ENCODE results near the gene MAGOH.
A peak's percentile ranks its signal among the peaks of the same experiment; 100 is the strongest.

MAGOH gene

DNA sequence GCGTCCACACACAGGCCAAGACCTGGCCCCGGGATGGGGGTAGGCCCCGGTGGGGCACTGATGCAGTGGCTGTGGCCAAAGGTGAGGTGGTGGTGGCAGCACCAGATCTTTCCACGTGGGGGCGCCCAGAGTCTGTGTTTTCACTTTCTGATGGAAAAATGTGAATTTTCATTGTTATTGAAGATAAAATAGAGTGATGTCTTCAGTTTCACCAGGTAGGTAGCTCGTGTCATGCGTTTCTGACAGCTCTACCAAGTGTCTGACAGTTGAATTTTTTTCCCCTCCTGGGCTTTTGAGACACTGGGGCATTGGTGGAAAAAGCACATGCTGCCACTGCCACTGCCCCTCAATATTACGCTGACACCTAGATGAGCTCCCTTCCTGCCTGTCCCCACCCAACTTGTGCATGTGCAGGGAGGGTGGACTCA lies 40.0 kb upstream of the MAGOH start:
- TF ChIP-seq, protein P1, sequence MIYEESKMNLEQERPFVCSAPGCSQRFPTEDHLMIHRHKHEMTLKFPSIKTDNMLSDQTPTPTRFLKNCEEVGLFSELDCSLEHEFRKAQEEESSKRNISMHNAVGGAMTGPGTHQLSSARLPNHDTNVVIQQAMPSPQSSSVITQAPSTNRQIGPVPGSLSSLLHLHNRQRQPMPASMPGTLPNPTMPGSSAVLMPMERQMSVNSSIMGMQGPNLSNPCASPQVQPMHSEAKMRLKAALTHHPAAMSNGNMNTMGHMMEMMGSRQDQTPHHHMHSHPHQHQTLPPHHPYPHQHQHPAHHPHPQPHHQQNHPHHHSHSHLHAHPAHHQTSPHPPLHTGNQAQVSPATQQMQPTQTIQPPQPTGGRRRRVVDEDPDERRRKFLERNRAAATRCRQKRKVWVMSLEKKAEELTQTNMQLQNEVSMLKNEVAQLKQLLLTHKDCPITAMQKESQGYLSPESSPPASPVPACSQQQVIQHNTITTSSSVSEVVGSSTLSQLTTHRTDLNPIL (CRISPR knock-in tag; IDR thresholded peaks at IDR 0.05; ENCODE audit: low read depth): no peak
- no peak for TF ChIP-seq OSR1 (CRISPR knock-in tag; IDR thresholded peaks at IDR 0.05)
- TF ChIP-seq ESRRG (CRISPR knock-in tag; IDR thresholded peaks at IDR 0.05): no peak
- no peak for TF ChIP-seq RARB (CRISPR knock-in tag; IDR thresholded peaks at IDR 0.05)
- TF ChIP-seq GLIS3 (CRISPR knock-in tag; IDR thresholded peaks at IDR 0.05): no peak
- TF ChIP-seq ZFP30 (CRISPR knock-in tag; IDR thresholded peaks at IDR 0.05): no peak
- no peak for TF ChIP-seq TSHZ2 (CRISPR knock-in tag; IDR thresholded peaks at IDR 0.05)
- no peak for TF ChIP-seq TOX (CRISPR knock-in tag; IDR thresholded peaks at IDR 0.05; ENCODE audit: borderline replicate concordance)
- no peak for TF ChIP-seq TCF4 (CRISPR knock-in tag; IDR thresholded peaks at IDR 0.05; ENCODE audit: borderline replicate concordance)
- TF ChIP-seq ARNTL (CRISPR knock-in tag; IDR thresholded peaks at IDR 0.05; ENCODE audit: borderline replicate concordance, low read depth): no peak
- no peak for TF ChIP-seq BACH2 (CRISPR knock-in tag; IDR thresholded peaks at IDR 0.05; ENCODE audit: borderline replicate concordance)
- TF ChIP-seq, protein P2, sequence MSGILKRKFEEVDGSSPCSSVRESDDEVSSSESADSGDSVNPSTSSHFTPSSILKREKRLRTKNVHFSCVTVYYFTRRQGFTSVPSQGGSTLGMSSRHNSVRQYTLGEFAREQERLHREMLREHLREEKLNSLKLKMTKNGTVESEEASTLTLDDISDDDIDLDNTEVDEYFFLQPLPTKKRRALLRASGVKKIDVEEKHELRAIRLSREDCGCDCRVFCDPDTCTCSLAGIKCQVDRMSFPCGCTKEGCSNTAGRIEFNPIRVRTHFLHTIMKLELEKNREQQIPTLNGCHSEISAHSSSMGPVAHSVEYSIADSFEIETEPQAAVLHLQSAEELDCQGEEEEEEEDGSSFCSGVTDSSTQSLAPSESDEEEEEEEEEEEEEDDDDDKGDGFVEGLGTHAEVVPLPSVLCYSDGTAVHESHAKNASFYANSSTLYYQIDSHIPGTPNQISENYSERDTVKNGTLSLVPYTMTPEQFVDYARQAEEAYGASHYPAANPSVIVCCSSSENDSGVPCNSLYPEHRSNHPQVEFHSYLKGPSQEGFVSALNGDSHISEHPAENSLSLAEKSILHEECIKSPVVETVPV (CRISPR knock-in tag; IDR thresholded peaks at IDR 0.05): no peak
- no peak for TF ChIP-seq CSDC2 (CRISPR knock-in tag; IDR thresholded peaks at IDR 0.05)
- TF ChIP-seq ZFP3 (CRISPR knock-in tag; IDR thresholded peaks at IDR 0.05): no peak
- no peak for TF ChIP-seq ZNF70 (CRISPR knock-in tag; IDR thresholded peaks at IDR 0.05)
- no peak for TF ChIP-seq ZNF8 (CRISPR knock-in tag; IDR thresholded peaks at IDR 0.05)
- peak; percentile 85 for ATAC-seq

DNA sequence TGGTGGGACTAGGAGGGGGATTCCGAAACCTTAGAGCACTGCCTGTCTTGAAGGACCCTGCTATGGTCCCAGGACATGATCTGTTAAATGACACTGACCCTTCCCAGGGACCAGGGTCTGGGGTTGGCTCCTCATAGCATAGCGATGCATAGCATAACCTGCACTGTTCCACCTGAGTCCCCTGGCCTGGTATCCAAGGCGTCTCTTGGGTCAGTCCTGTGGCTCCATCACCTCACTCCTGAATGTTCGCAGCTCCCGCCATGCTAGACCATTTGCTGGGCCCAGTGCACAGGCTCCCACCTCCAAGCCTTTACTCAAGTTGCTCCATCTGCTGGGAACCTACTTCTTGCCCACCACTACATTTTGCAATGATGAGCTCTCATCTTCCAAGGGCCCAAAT lies 39.0 kb upstream of the MAGOH start:
- no peak for TF ChIP-seq ZFP3 (CRISPR knock-in tag; IDR thresholded peaks at IDR 0.05)
- TF ChIP-seq CSDC2 (CRISPR knock-in tag; IDR thresholded peaks at IDR 0.05): no peak
- no peak for TF ChIP-seq ZNF565 (CRISPR knock-in tag; conservative IDR thresholded peaks at IDR 0.05; ENCODE audit: low read depth)
- no peak for TF ChIP-seq SNAI2 (CRISPR knock-in tag; IDR thresholded peaks at IDR 0.05)
- TF ChIP-seq, protein P3, sequence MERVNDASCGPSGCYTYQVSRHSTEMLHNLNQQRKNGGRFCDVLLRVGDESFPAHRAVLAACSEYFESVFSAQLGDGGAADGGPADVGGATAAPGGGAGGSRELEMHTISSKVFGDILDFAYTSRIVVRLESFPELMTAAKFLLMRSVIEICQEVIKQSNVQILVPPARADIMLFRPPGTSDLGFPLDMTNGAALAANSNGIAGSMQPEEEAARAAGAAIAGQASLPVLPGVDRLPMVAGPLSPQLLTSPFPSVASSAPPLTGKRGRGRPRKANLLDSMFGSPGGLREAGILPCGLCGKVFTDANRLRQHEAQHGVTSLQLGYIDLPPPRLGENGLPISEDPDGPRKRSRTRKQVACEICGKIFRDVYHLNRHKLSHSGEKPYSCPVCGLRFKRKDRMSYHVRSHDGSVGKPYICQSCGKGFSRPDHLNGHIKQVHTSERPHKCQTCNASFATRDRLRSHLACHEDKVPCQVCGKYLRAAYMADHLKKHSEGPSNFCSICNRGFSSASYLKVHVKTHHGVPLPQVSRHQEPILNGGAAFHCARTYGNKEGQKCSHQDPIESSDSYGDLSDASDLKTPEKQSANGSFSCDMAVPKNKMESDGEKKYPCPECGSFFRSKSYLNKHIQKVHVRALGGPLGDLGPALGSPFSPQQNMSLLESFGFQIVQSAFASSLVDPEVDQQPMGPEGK (CRISPR knock-in tag; IDR thresholded peaks at IDR 0.05; ENCODE audit: borderline replicate concordance): no peak
- no peak for TF ChIP-seq ISL1 (CRISPR knock-in tag; IDR thresholded peaks at IDR 0.05)
- TF ChIP-seq, protein P1 (CRISPR knock-in tag; IDR thresholded peaks at IDR 0.05; ENCODE audit: low read depth): no peak
- TF ChIP-seq, protein P4, sequence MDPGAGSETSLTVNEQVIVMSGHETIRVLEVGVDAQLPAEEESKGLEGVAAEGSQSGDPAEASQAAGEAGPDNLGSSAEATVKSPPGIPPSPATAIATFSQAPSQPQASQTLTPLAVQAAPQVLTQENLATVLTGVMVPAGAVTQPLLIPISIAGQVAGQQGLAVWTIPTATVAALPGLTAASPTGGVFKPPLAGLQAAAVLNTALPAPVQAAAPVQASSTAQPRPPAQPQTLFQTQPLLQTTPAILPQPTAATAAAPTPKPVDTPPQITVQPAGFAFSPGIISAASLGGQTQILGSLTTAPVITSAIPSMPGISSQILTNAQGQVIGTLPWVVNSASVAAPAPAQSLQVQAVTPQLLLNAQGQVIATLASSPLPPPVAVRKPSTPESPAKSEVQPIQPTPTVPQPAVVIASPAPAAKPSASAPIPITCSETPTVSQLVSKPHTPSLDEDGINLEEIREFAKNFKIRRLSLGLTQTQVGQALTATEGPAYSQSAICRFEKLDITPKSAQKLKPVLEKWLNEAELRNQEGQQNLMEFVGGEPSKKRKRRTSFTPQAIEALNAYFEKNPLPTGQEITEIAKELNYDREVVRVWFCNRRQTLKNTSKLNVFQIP (CRISPR knock-in tag; IDR thresholded peaks at IDR 0.05; ENCODE audit: borderline replicate concordance, low read depth): no peak
- no peak for TF ChIP-seq ZC3H10 (CRISPR knock-in tag; IDR thresholded peaks at IDR 0.05)
- TF ChIP-seq ESRRG (CRISPR knock-in tag; IDR thresholded peaks at IDR 0.05): no peak
- TF ChIP-seq OSR1 (CRISPR knock-in tag; IDR thresholded peaks at IDR 0.05): no peak

More for the DNA sequence above, 39.0 kb upstream of the MAGOH start:
- no peak for ATAC-seq
